Effector CD8-positive, alpha-beta T cell (primary cell): ENCODE measurements around the gene RPS6KA2.
A peak's percentile ranks its signal among the peaks of the same experiment; 100 is the strongest.
"Not testable (repeated sequence)": the region's sequence is repeated elsewhere in the genome, so short reads cannot be mapped to it uniquely, and the experiment has no call there.

Experiments used
- DNase-seq: peaks from one replicate; lab custom pipeline; 2025; lab: John Stamatoyannopoulos, UW

RPS6KA2 gene

GRCh38 chr6:166591961-166592520 is 35.0 kb downstream of the RPS6KA2 start:
- no peak for DNase-seq

- no peak for DNase-seq
Measured at GRCh38 chr6:166591026-166591425, 36.0 kb downstream of the RPS6KA2 start.

- DNase-seq = no peak
Measured at GRCh38 chr6:166589786-166590574, 37.1 kb downstream of the RPS6KA2 start.

- DNase-seq = no peak
Measured at GRCh38 chr6:166589337-166589731, 37.7 kb downstream of the RPS6KA2 start.

- no peak for DNase-seq
Measured at GRCh38 chr6:166588691-166589336, 38.2 kb downstream of the RPS6KA2 start.

GRCh38 chr6:166587631-166588413 is 39.2 kb downstream of the RPS6KA2 start:
- DNase-seq = no peak

- peak; percentile 18 for DNase-seq
Measured at GRCh38 chr6:166586424-166587156, 40.5 kb downstream of the RPS6KA2 start, which contains the start of gene RAMACL. Gene RAMACL, minus strand, starts transcription at chr6:166586678. Its CDS starts 201 bp downstream, at chr6:166586477.

- no peak for DNase-seq
Measured at GRCh38 chr6:166584853-166585429, 42.1 kb downstream of the RPS6KA2 start.

- DNase-seq = no peak
Measured at GRCh38 chr6:166584155-166584554, 42.9 kb downstream of the RPS6KA2 start.

- DNase-seq = no peak
Measured at GRCh38 chr6:166583230-166583965, 43.7 kb downstream of the RPS6KA2 start.

GRCh38 chr6:166582258-166582657 is 44.8 kb downstream of the RPS6KA2 start:
- DNase-seq = no peak

- not testable (repeated sequence) for DNase-seq
Measured at GRCh38 chr6:166581801-166582200, 45.2 kb downstream of the RPS6KA2 start.

- DNase-seq = no peak
Measured at GRCh38 chr6:166581091-166581511, 46.0 kb downstream of the RPS6KA2 start.

GRCh38 chr6:166580076-166581050 is 46.7 kb downstream of the RPS6KA2 start:
- no peak for DNase-seq

- DNase-seq = no peak
Measured at GRCh38 chr6:166579237-166579850, 47.7 kb downstream of the RPS6KA2 start.

- no peak for DNase-seq
Measured at GRCh38 chr6:166578536-166579236, 48.4 kb downstream of the RPS6KA2 start.

- DNase-seq = no peak
Measured at GRCh38 chr6:166575205-166575604, 51.8 kb downstream of the RPS6KA2 start.
